Naive thymus-derived CD8-positive, alpha-beta T cell (primary cell): Measurements from ENCODE around the gene SCAPER. TPM values are rescaled to one million over a fixed set of nuclear protein-coding genes. Genes with fewer than 3 reads are reported as not detected.
A peak's percentile ranks its signal among the peaks of the same experiment; 100 is the strongest.

Experiments
- ATAC-seq, 2 donors: fragments of 150-1000 bp; cut with Tn5 transposase in 1 of 2; sonication (Bioruptor Pico), chemical (Tn5 transposase) in 1 of 2; 1 replicate in 1 of 2; 2 replicates in 1 of 2; pipeline ENCODE4 v1.10.0; 2021; ENCODE audit warnings: mild to moderate bottlenecking in 2 of 2, moderate library complexity in 2 of 2
- POLR2A ChIA-PET: fragments of 350-600 bp; sonication (Branson Sonifier 250); formaldehyde crosslinking; loops from one replicate; lab custom pipeline; 2021; ENCODE audit warnings: antibody characterized with exemption; lab: Charles Lee
- DNase-seq, 10 donors: peaks; one replicate each; pipeline versions ENCODE4 v3.0.0 to v3.0.0-alpha.2; 2020 to 2022
- H3K27ac Mint-ChIP-seq, 10 donors: one replicate each; pipeline ENCODE4 v1.8.0; 2020 to 2022; ENCODE audit warnings: mild to moderate bottlenecking in 10 of 10, mixed read lengths in 10 of 10, moderate library complexity in 4 of 10, inconsistent platforms in 1 of 10
- H3K27me3 Mint-ChIP-seq, 5 donors: one replicate each; pipeline ENCODE4 v1.8.0; 2021 to 2022; ENCODE audit warnings: mixed read lengths in 5 of 5
- H3K36me3 Mint-ChIP-seq, 3 donors: one replicate each; pipeline ENCODE4 v1.8.0; 2020 to 2022; ENCODE audit warnings: mixed read lengths in 3 of 3, mild to moderate bottlenecking in 2 of 3, inconsistent platforms in 1 of 3
- H3K4me1 Mint-ChIP-seq, 4 donors: one replicate each; pipeline ENCODE4 v1.8.0; 2021 to 2022; ENCODE audit warnings: mixed read lengths in 4 of 4
- H3K4me3 Mint-ChIP-seq, 10 donors: one replicate each; pipeline ENCODE4 v1.8.0; 2020 to 2022; ENCODE audit warnings: mild to moderate bottlenecking in 10 of 10, mixed read lengths in 10 of 10, moderate library complexity in 6 of 10, inconsistent platforms in 1 of 10
- H3K9me3 Mint-ChIP-seq, 9 donors: one replicate each; pipeline ENCODE4 v1.8.0; 2020 to 2022; ENCODE audit warnings: mixed read lengths in 9 of 9, mild to moderate bottlenecking in 3 of 9, inconsistent platforms in 1 of 9, moderate library complexity in 1 of 9
- polyA plus RNA-seq, 3 donors: library from polyadenylated mRNA; unstranded; fragments of 300-500 nt; fragmentation: Illumina TruSeq; gene quantifications; one replicate each; pipeline ENCODE4 v1.2.3, GENCODE V29; 2021
- total RNA-seq, 8 experiments: library from RNA in 2 of 8; stranded (reverse) in 2 of 8; gene quantifications; one replicate each; pipeline ENCODE4 v1.2.3 and lab custom pipeline; 2021 to 2026

The SCAPER gene
- total and polyA plus RNA-seq, 5 experiments from 2014 or later, result 12.3 to 58.5 (median 17.7) TPM

DNA sequence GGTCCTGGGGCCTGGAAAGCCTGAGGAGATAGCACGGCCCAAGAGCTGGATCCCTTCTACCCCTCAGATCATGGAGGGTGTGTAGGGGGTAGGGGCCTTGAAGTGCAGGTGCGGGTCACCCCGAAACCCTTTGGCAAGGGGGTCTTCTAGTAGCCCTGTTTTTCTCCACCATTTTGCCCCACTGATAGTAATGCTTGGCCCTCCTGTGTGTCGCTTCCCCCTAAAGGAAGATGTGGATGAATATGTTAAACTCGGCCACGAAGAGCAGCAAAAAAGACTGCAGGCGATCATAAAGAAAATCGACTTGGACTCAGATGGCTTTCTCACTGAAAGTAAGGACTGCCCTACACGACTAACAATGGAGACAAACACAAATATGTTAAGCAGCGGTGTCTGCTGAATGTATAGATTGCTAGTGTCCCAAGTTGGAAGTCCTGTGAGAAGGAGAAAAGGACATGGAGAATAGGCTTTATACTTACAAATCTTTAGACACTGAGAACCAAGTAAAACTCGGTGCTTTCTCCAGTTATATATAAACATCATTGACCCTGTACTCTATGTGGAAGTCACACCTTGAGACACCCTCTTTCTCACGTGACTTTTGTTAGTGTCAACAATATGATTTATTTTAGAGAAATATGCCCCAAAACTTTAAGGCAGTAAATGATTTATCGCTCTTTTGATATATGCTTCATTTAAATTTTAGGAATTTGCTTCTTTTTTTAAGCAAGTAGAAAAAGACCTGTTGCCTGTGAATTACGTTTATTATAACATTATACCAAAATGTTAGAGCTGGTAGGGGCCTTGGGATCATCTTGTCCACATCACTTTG, 27.2 kb upstream of the SCAPER start:
- POLR2A ChIA-PET, result interaction anchor here (1.2 to 3.9 kb wide), 6 partner anchors 17 to 489 kb away, joined by 3 to 49 read pairs (median 6); partner anchors contain the start of genes HMG20A, PSTPIP1 and SCAPER
- Mint-ChIP-seq H3K9me3 (no peaks in the 10 kb centered on the region), H3K4me3 (peak overlapping the region; percentile 81 to 96 (median 90)), H3K36me3 (peaks cover 4 to 38% (median 14%) of the 10 kb centered on the region in 3 donors), H3K27ac (peak overlapping the region; percentile 74 to 96 (median 90)), H3K4me1 (peaks cover 17 to 42% (median 32%) of the 10 kb centered on the region in 4 donors), H3K27me3 (no peaks in the 10 kb centered on the region)
- DNase-seq (peak in 3 of 10 donors; percentile 7 to 63 (median 21)), ATAC-seq (peak in 1 of 2 donors; percentile 1)

DNA sequence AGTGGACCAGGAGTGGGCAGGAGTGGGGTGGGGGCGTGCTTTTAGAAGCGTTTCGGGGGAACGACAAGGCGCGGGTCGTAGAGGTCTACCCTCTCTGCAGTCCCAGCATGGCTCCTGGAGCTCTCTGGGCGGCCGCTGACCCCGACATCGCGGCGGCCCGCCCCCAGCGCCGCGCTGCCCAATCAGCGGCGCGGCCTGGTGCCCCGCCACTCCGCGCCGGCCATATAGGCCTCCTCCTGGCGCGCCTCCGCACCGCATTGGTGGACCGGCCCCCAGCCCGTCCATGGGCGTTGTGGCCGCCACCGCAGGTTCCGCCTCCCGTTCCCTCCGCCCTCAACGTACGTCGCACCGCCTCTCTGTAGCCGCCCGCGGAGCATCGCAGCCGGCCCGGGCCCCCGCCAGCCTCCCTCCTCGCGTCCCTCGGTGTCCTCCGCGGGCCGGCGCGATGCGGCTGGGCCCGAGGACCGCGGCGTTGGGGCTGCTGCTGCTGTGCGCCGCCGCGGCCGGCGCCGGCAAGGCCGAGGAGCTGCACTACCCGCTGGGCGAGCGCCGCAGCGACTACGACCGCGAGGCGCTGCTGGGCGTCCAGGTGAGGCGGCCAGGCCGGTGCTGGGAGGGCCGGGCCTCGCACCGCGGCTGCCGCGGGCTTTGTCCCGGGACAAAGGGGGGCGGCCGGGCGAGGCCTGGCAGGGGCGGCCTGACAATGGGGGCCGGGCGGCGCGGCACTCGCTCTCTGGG, 26.4 kb upstream of the SCAPER start, which contains the start of gene RCN2:
RCN2 (plus strand) TSS at position 353 of the 738 bp plus-strand sequence; CDS start at position 446, 93 bp downstream.
- H3K36me3 Mint-ChIP-seq, result peaks cover 4 to 30% (median 8%) of the 10 kb centered on the region in 3 donors
- peak within 1 kb of the TSS; percentile 81 to 96 (median 92) for H3K4me3 Mint-ChIP-seq
- H3K9me3 Mint-ChIP-seq, result no peaks in the 10 kb centered on the region
- POLR2A ChIA-PET, result interaction anchor here (0.5 to 3.9 kb wide), 9 partner anchors 16 to 506 kb away, joined by 3 to 49 read pairs (median 3); partner anchors contain the start of genes HMG20A, PSTPIP1 and SCAPER
- peak; percentile 85 to 93 (median 90) for DNase-seq
- H3K4me1 Mint-ChIP-seq, result peaks cover 15 to 41% (median 32%) of the 10 kb centered on the region in 4 donors
- ATAC-seq, result peak; percentile 98 to 99
- H3K27ac Mint-ChIP-seq, result peak within 1 kb of the TSS; percentile 74 to 97 (median 94)
- H3K27me3 Mint-ChIP-seq, result no peaks in the 10 kb centered on the region

DNA sequence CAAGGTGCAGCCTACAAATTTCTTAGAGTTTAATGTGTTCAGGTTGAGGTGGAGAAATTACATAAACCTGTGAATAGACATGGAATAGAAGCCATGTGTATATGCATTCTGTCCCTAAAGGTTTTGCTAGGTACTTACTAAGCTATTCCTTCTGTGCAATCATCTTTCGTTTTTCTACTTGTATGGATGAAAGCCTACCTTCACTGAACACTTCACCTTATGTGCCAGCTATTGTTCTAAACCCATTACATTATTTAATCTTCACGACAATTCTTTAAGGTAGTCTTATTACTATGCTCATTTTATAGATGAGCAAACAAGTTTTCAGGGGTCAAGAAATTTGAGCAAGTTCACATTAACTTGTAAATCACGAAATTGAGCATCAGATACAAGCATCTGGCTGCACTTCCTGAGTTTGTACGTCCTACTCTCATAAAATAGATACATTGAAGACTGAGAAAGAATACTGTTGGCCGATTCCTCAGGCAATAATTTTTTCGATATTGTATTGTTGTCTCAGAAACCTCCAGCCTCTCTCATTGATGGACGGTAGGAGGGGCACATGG, 25.8 kb upstream of the SCAPER start:
- POLR2A ChIA-PET, result interaction anchor here (1.0 to 3.9 kb wide), 7 partner anchors 26 to 506 kb away, joined by 3 to 49 read pairs (median 4); partner anchors contain the start of genes HMG20A, PSTPIP1 and SCAPER
- ATAC-seq, result no peak
- Mint-ChIP-seq H3K9me3 (no peaks in the 10 kb centered on the region), H3K4me3 (peak overlapping the region; percentile 81 to 96 (median 88)), H3K4me1 (peaks cover 15 to 41% (median 32%) of the 10 kb centered on the region in 4 donors), H3K27me3 (peaks cover 0 to 2% (median 0%) of the 10 kb centered on the region in 5 donors), H3K27ac (peak overlapping the region; percentile 73 to 97 (median 93)), H3K36me3 (peaks cover 4 to 28% (median 5%) of the 10 kb centered on the region in 3 donors)
- no peak for DNase-seq

DNA sequence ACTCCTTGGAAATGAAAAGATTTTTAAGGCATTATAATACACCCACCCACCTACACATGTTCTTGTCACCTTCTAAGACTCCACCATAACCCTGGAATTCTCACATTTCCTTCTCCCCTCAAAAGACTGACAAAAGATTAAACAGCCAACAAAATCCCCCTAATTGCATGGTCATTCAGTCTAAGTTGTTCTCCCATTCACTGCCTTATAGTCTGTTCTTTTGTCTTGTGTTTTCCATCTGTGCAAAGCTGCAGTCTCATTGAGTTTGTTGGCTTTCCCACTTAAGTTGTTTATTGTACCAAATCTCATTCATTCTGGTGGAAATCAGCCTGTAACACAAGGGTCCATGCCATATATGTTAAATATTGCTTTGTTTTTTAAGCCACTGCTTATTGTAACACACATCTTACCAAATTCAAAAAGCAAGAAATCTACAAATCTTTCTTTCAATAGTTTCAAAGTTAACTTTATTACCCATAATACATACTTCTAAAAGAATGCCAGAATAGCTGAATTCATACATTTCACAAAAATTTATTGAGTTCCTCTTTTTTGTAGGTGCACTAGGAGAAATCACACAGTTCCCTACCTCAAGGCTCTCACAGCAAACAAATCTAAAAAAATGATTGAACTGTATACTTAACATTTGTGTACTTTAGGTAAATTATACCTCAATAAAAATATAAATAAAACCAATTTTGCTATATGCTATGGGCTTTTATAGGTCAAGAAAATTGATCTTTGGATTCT, 24.0 kb upstream of the SCAPER start:
- Mint-ChIP-seq H3K4me3 (no peak overlapping the region), H3K27me3 (peaks cover 0 to 5% (median 0%) of the 10 kb centered on the region in 5 donors), H3K4me1 (peaks cover 11 to 29% (median 25%) of the 10 kb centered on the region in 4 donors), H3K27ac (no peak overlapping the region), H3K36me3 (peaks cover 0 to 14% (median 0%) of the 10 kb centered on the region in 3 donors), H3K9me3 (no peaks in the 10 kb centered on the region)
- ATAC-seq, result no peak
- POLR2A ChIA-PET, result interaction anchor here (3.9 kb wide), 1 partner anchor 24 kb away, joined by 49 read pairs; the partner anchor contains the start of gene SCAPER
- DNase-seq, result no peak

DNA sequence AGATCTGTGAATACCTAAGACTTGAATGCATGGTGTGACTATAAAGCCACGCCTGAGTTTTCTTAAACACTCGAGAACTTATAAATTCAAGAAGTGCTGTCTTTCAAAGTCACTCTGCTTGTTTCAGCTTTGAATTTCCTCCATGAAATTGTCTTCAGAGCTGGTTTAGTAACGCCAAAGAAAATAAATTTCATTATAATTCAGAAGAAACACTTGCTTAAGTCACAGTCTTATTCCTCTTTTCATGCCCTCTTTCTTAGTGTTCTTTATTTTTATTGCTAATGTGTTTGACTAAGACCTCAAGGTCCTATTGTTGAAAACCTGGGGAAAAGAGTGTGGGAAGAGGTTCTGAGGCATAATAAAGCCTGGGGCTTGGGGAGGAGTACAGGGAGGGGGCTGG, 23.1 kb upstream of the SCAPER start:
- H3K9me3 Mint-ChIP-seq, result no peaks in the 10 kb centered on the region
- H3K27me3 Mint-ChIP-seq, result peaks cover 0 to 8% (median 3%) of the 10 kb centered on the region in 5 donors
- no peak overlapping the region for H3K4me3 Mint-ChIP-seq
- ATAC-seq, result no peak
- H3K36me3 Mint-ChIP-seq, result peaks cover 0 to 4% (median 3%) of the 10 kb centered on the region in 3 donors
- no peak for DNase-seq
- POLR2A ChIA-PET, result interaction anchor here (1.2 kb wide), 1 partner anchor 22 kb away, joined by 4 read pairs; no protein-coding TSS in a partner anchor
- no peak overlapping the region for H3K27ac Mint-ChIP-seq
- H3K4me1 Mint-ChIP-seq, result peaks cover 7 to 23% (median 19%) of the 10 kb centered on the region in 4 donors

DNA sequence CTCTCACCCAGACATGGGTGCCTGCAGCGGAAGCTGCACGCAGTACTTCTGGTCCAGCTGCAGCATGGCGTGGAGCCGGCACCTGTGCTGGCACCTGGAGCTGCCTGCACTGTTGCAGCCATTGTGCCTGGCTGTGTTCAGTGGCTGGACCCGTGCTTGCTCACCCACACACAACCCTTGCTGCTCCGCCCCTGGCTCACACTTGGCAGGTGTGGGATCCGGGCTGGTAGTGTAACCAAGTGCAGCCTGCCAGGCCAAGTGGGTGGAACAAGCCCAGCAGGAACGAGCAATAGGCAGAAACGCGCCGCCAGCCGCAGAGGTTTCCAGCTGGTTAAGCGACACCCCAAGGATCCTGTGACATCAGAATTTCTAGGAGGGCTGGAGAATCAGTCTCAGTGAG, 11.2 kb upstream of the SCAPER start:
- Mint-ChIP-seq H3K36me3 (peaks cover 0 to 2% (median 0%) of the 10 kb centered on the region in 3 donors), H3K4me1 (no peaks in the 10 kb centered on the region), H3K4me3 (no peak overlapping the region), H3K9me3 (no peaks in the 10 kb centered on the region), H3K27me3 (peaks cover 0 to 10% (median 2%) of the 10 kb centered on the region in 5 donors), H3K27ac (no peak overlapping the region)
- POLR2A ChIA-PET, result interaction anchor here (0.9 kb wide), 1 partner anchor 12 kb away, joined by 3 read pairs; no protein-coding TSS in a partner anchor
- DNase-seq (no peak), ATAC-seq (no peak)

DNA sequence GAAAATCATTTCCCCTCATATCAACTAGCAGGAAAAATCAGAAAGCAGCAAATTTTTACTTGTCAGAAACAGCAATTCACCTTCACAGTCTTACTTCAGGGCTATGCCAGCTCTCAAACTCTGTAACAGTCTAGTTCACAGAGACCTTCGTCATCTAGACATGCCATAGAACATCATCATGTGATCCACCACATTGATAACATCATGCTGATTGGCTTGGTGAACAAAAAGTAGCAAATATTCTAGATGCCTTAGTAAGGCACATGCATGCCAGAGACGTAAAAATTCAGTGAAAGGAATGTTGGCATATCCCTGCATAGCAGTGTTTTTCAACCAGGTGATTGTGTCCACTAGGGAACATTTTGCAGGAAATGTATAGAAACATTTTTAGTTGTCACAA, 8.6 kb upstream of the SCAPER start:
- Mint-ChIP-seq H3K9me3 (no peaks in the 10 kb centered on the region), H3K4me1 (peaks cover 0 to 2% (median 0%) of the 10 kb centered on the region in 4 donors), H3K27ac (no peak overlapping the region), H3K36me3 (no peaks in the 10 kb centered on the region), H3K27me3 (peaks cover 0 to 6% (median 2%) of the 10 kb centered on the region in 5 donors), H3K4me3 (no peak overlapping the region)
- no peak for DNase-seq
- no peak for ATAC-seq
- POLR2A ChIA-PET, result no interaction called here

DNA sequence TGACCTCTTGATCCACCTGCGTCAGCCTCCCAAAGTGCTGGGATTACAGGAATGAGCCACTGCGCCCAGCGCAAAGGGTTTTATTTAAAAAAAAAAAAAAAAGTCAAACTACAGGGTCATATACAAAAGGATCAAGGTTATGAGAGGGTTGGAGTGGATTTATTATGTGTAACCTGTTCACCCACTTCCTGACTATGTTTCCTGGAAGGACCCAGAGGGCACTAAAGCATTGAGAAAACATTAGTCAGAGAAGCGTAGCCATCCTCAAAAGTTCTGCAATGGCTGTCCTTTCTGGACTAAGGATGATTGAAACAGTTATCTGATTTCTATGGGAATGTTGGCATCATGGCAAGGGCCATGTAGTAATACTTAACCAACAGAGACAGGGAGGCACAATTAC, 7.3 kb upstream of the SCAPER start:
- Mint-ChIP-seq H3K4me3 (no peak overlapping the region), H3K4me1 (peaks cover 0 to 2% (median 0%) of the 10 kb centered on the region in 4 donors), H3K9me3 (no peaks in the 10 kb centered on the region), H3K36me3 (no peaks in the 10 kb centered on the region), H3K27ac (no peak overlapping the region), H3K27me3 (peaks cover 0 to 6% (median 1%) of the 10 kb centered on the region in 5 donors)
- POLR2A ChIA-PET, result no interaction called here
- DNase-seq (no peak), ATAC-seq (no peak)

DNA sequence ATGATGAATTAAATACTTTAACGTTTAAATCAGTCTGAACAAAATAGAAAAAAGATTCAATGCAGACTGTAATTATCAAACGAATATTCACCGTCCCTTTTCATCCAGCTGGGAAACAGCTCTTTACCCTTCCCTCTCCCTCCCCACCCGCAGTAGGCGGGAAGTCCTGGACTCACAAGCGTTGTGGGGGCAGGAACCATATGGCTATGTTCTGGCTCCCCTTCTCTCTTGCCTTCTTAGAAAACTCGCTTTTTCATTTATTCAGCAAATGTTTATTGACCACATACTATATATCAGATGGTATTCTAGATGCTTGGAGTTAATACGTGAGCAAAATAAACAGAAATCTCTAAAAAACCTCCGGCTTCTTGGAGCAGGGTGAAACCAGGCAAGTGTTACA, 715 bp upstream of the SCAPER start:
- Mint-ChIP-seq H3K27me3 (peaks cover 0 to 2% (median 0%) of the 10 kb centered on the region in 5 donors), H3K4me1 (peaks cover 7 to 37% (median 24%) of the 10 kb centered on the region in 4 donors), H3K9me3 (no peaks in the 10 kb centered on the region), H3K27ac (peak overlapping the region; percentile 93 to 98 (median 96)), H3K4me3 (peak overlapping the region; percentile 84 to 97 (median 92)), H3K36me3 (no peaks in the 10 kb centered on the region)
- no peak for DNase-seq
- POLR2A ChIA-PET, result interaction anchor here (0.7 to 6.8 kb wide), 8 partner anchors 22 to 165 kb away, joined by 3 to 49 read pairs (median 4); partner anchors contain the start of genes PSTPIP1, RCN2 and TSPAN3
- ATAC-seq, result no peak

DNA sequence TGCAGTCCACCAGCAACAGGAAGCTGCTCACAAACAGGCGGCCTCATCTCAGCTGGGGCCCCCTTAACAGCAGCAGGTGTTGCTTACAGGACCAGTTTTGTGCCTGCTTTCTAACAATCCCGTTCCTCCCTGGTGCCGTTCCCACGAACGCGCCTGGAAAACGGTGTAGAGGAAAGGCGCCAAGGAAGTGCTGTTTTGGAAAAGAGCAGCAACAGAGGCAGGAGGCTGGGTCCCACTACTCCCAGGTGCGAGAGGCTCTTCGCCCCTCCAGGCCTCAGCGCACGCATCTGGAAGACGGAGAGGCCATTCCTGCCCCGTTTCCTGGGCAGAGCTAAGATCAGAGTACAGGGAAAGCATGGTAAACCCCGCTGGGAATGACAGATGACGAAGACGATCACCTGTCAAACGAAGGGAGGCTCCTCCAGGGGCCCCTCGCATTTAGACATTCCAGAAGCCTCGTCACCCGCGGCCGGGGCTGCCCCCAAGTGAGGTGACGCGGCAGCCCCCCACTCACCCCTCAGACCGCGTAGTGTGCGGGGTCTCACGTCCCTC, 603 bp downstream of the SCAPER start:
- POLR2A ChIA-PET, result interaction anchor here (0.6 to 6.8 kb wide), 4 partner anchors 11 to 506 kb away, joined by 3 to 49 read pairs (median 3); partner anchors contain the start of gene RCN2
- Mint-ChIP-seq H3K9me3 (no peaks in the 10 kb centered on the region), H3K27me3 (no peaks in the 10 kb centered on the region), H3K4me3 (peak overlapping the region; percentile 84 to 97 (median 92)), H3K36me3 (peaks cover 0 to 7% (median 2%) of the 10 kb centered on the region in 3 donors), H3K4me1 (peaks cover 7 to 35% (median 26%) of the 10 kb centered on the region in 4 donors), H3K27ac (peak overlapping the region; percentile 92 to 98 (median 96))
- DNase-seq, result peak in 7 of 10 donors; percentile 9 to 40 (median 24)
- ATAC-seq, result peak; percentile 12 to 18
